ENCODE measurements around the gene CD55. TPM values are rescaled to one million over a fixed set of nuclear protein-coding genes. Genes with fewer than 3 reads are reported as not detected.

Gene CD55
- total RNA-seq, 1 experiment from 2014 or later, result 17.3 TPM

DNA sequence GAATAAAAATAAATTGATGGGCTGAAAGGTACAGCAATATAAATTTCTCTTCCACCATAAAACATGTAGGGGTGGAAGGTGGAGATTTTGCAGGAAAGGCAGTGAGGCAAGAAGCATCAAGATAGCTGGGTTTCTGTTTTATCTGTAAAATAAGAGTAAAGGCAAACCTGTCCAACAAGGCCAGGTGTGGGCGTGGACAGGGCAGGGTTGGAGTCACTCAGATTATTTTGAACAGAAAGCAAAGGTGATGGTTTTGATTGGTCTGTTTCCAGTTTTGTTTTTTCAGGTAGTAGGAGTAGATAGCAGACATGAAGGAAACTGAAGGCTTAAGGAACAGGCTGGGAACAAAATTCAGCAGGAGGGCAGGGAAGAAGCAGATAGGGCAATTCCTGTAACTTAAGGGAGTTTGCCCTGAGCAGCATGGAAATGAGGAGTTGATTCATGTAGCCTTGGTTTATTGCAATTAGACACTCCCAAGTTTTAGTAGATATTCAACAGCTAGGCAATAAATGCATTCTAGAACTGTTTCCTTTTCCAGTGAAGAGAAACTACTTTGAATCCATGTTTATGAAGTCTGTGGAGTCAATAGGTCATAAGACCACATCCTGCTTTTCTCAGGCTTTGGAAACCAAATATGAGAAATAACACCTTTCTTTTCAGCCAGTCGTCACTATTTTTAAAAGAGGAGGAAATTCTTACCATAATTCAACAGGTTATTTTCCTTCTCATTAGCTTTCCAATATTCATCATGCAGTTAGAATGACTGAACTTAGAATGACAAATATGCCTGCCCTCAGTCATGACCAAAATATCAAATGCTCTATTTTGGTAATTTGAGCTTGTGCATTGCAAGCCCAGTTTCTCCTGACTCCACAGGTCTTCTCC, 38.7 kb upstream of the CD55 start:
- H3K23me2 ChIP-seq (ENCODE audit: insufficient read length, low read depth, low read length, poor library complexity, severe bottlenecking), result no peaks in the 10 kb centered on the region
- H4K8ac ChIP-seq (replicated peaks; ENCODE audit: insufficient read length, low read depth, low read length), result no peak overlapping the region
- no peaks in the 10 kb centered on the region for H4K20me1 ChIP-seq (ENCODE audit: control insufficient read depth, insufficient read depth, insufficient read length)
- no peak overlapping the region for H4K91ac ChIP-seq (ENCODE audit: insufficient read length, low read depth, low read length)
- H3K56ac ChIP-seq (ENCODE audit: insufficient read length, low read depth, low read length), result no peak overlapping the region
- no peaks in the 10 kb centered on the region for H3K9me3 ChIP-seq (ENCODE audit: control insufficient read depth, low read depth, low read length)
- no peaks in the 10 kb centered on the region for H3K9me3 Mint-ChIP-seq
- H3K79me2 ChIP-seq (ENCODE audit: insufficient read depth, low read length), result no peaks in the 10 kb centered on the region
- H2BK20ac ChIP-seq (ENCODE audit: low read depth, low read length, poor library complexity, severe bottlenecking), result no peak overlapping the region
- H2BK15ac ChIP-seq (ENCODE audit: low read depth, low read length), result no peak overlapping the region
- no peaks in the 10 kb centered on the region for H3K36me3 Mint-ChIP-seq (ENCODE audit: insufficient read depth in 1 of 3, low read depth in 3 of 3)
- no peaks in the 10 kb centered on the region for H3K79me1 ChIP-seq (ENCODE audit: insufficient read depth, low read depth, low read length, poor library complexity, severe bottlenecking)
- no peak overlapping the region for H3K23ac ChIP-seq (ENCODE audit: insufficient read length, low read depth, low read length)
- no peak overlapping the region for H3K27ac ChIP-seq (ENCODE audit: insufficient read length, low read depth, low read length)
- H3K18ac ChIP-seq (ENCODE audit: insufficient read length, low read depth, low read length), result no peak overlapping the region
- H3K4me1 ChIP-seq (ENCODE audit: insufficient read depth, low read length), result peaks cover under 1% of the 10 kb centered on the region; the same call in 1 of the 2 replicates
- no CpG with 5 or more reads among the region's 2 CpGs for WGBS (ENCODE audit: extremely low coverage, insufficient read length, low lambda C conversion rate)
- peaks cover 11 to 18% of the 10 kb centered on the region in 2 experiments for H3K4me1 Mint-ChIP-seq
- peak overlapping the region in 1 of 3 experiments; percentile 86; a peak in 1 of 7 replicates for H3K27ac Mint-ChIP-seq
- H2BK5ac ChIP-seq (ENCODE audit: insufficient read length, low read length), result no peak overlapping the region
- no peak for DNase-seq
- H2BK120ac ChIP-seq (ENCODE audit: low read depth, low read length, poor library complexity, severe bottlenecking), result no peak overlapping the region
- H3K4me2 ChIP-seq (ENCODE audit: insufficient read depth, insufficient read length, low read length), result no peak overlapping the region
- H2AFZ ChIP-seq (ENCODE audit: low read length), result no peak overlapping the region
- no peak overlapping the region for H3T11ph ChIP-seq (ENCODE audit: low read length)
- H3K27me3 ChIP-seq (ENCODE audit: insufficient read depth, low read length), result no peaks in the 10 kb centered on the region
- no peak overlapping the region for H3K4ac ChIP-seq (ENCODE audit: low read depth, low read length)
- H3K27me3 Mint-ChIP-seq (ENCODE audit: low read depth), result no peaks in the 10 kb centered on the region; the same call in 1 of the 2 replicates
- no peak overlapping the region for H3K4me3 Mint-ChIP-seq
- H3K9ac ChIP-seq (ENCODE audit: extremely low read depth, insufficient read length, low read length), result no peak overlapping the region
- no peak overlapping the region for H2BK12ac ChIP-seq (ENCODE audit: insufficient read length, low read depth, low read length)
- no peak overlapping the region for H3K14ac ChIP-seq (ENCODE audit: insufficient read depth, low read length)
- H4K5ac ChIP-seq (ENCODE audit: insufficient read length, low read depth, low read length), result no peak overlapping the region
- H2AK5ac ChIP-seq (ENCODE audit: insufficient read length, low read length), result no peak overlapping the region
- TF ChIP-seq, protein P1, sequence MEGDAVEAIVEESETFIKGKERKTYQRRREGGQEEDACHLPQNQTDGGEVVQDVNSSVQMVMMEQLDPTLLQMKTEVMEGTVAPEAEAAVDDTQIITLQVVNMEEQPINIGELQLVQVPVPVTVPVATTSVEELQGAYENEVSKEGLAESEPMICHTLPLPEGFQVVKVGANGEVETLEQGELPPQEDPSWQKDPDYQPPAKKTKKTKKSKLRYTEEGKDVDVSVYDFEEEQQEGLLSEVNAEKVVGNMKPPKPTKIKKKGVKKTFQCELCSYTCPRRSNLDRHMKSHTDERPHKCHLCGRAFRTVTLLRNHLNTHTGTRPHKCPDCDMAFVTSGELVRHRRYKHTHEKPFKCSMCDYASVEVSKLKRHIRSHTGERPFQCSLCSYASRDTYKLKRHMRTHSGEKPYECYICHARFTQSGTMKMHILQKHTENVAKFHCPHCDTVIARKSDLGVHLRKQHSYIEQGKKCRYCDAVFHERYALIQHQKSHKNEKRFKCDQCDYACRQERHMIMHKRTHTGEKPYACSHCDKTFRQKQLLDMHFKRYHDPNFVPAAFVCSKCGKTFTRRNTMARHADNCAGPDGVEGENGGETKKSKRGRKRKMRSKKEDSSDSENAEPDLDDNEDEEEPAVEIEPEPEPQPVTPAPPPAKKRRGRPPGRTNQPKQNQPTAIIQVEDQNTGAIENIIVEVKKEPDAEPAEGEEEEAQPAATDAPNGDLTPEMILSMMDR (conservative IDR thresholded peaks at IDR 0.05), result no peak
